GM12892 (cell line): ENCODE measurements around the gene WDR7.
A peak's percentile ranks its signal among the peaks of the same experiment; 100 is the strongest.

Experiments
- DNase-seq: peaks from one replicate; pipeline ENCODE4 v3.0.0; 2011; ENCODE audit not compliant: insufficient read length
- FAIRE-seq: peaks from 2 replicates; lab custom pipeline; 2011; peaks lifted over from hg19 to GRCh38; lab: Jason Lieb, UNC
- POLR2A ChIP-seq: IDR thresholded peaks from 2 replicates; pipeline ENCODE4 v1.6.1; 2011; ENCODE audit warnings: low read depth, low read length, control low read depth
- POLR2AphosphoS5 ChIP-seq: IDR thresholded peaks from 2 replicates; pipeline ENCODE4 v1.6.1; 2011; ENCODE audit warnings: low read depth, low read length, control low read depth
- TAF1 ChIP-seq: IDR thresholded peaks from 2 replicates; pipeline ENCODE4 v1.6.1; 2011; ENCODE audit warnings: low read depth, mild to moderate bottlenecking, control low read depth, low read length, borderline replicate concordance

Gene WDR7

DNA sequence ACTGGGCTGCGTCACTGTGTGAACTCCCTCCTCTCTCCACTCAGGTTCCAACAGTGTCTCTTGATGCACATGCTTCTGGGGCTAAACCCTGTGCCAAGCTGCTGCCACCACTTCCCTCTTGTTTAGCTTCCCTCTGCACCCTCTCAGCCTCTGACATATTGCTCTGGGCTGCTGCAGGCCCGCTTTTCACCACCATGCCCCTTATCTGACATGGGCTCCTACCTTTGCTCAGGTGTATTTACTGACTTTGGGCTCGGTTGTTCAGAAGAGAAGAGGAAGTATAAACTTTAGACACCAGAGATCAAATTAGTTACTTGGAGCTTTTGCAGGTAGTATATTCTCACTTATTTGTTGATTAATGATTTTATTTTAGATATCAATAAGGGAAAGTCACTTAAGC lies 77.6 kb downstream of the WDR7 start:
- DNase-seq (no peak), FAIRE-seq (no peak)
- TF ChIP-seq POLR2AphosphoS5 (no peak), POLR2A (no peak), TAF1 (no peak)

DNA sequence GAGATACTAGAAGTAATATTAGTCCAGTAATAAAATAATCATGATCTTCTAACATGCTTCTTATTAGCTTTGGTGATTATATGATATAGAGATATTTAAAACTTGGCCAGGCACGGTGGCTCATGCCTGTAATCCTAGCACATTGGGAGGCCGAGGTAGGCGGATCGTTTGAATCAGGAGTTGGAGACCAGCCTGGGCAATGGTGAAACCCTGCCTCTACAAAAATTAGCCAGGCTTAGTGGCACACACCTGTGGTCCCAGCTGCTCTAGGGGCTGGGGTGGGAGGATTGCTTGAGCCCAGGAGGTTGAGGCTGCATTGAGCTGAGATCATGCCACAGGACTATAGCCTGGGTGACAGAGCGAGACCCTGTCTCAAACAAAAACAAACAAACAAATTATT lies 87.0 kb downstream of the WDR7 start:
- no peak for DNase-seq
- peak; percentile 38 for FAIRE-seq
- TF ChIP-seq POLR2AphosphoS5 (no peak), POLR2A (no peak), TAF1 (no peak)

DNA sequence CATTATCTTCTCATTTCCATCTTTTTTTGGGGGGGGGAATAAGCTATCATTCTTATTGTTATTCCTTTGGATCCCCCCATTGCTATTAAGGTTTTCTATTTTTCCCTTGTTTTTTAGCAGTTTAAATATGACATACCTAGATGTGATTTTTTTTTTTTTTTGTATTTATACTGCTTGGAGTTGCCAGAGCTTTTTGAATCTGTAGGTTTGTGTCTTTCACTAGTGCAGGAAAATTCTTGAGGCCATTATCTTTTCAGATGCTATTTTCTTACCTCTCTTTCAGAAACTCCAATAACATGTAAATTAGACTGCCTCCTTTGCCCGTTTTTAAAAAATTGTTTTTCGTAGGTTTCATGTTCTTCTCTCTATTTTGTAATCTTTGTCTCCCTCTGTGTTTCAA lies 88.6 kb downstream of the WDR7 start:
- no peak for TF ChIP-seq TAF1
- no peak for TF ChIP-seq POLR2AphosphoS5
- no peak for FAIRE-seq
- DNase-seq, result no peak

DNA sequence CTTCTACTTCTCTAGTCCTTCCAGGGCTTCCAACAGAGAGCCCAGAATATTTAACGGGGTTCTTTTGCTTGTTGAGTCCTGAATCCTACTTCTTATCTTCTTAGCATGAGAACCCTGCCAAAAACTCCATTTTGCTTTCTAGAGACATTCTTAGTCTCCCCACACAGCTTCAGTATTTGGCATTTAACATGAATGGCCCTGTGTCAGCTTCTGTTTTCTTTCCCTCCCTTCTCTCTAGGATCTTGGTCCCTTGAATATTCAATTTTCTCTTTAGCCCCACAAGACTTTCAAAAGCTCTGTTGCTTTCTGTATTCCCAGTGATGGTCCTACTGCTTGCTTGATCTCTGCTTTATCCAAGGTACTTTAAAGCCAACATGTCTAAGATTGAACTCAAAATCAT lies 89.5 kb downstream of the WDR7 start:
- no peak for TF ChIP-seq TAF1
- DNase-seq, result no peak
- FAIRE-seq, result no peak

DNA sequence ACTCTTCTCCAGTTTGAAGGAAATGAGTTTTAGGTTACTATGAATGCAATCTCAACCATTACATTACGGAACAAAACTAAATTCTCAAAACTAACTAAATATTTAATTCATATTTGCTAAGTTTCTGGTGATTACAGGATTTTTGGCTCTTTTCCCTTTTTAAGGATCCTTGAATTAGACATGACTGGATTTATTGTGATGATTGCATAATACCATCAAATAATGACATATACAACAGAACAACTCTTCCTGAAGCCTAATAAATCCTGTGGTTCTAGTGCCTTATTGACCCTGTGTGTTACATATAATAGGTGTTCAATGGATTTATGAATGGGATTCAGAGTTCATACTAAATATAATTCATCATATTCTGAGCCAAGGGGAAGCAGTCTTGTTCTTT lies 90.5 kb downstream of the WDR7 start:
- DNase-seq, result no peak
- TF ChIP-seq POLR2A (no peak), POLR2AphosphoS5 (no peak), TAF1 (no peak)
- no peak for FAIRE-seq

DNA sequence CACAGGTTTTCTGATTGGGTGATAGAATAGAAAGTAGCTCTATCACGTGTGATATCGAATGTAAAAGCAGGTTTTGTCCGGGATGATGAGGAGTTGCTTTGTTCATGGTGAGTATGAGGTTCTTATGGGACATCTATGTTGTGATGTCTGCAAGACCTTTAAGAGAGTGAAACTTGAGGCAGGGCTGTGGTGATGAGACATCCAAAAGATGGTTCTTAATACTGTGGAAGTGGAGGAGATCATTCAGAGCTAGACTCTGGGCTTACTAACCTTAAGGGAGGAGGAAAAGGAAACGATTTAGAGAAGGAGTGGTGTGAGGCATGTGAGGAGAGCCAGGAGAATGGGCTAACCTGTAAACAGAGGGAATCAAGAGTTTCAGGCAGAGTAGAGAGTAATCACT lies 92.0 kb downstream of the WDR7 start:
- no peak for DNase-seq
- FAIRE-seq, result no peak
- TF ChIP-seq POLR2A, result no peak
- TF ChIP-seq POLR2AphosphoS5, result no peak
- no peak for TF ChIP-seq TAF1

DNA sequence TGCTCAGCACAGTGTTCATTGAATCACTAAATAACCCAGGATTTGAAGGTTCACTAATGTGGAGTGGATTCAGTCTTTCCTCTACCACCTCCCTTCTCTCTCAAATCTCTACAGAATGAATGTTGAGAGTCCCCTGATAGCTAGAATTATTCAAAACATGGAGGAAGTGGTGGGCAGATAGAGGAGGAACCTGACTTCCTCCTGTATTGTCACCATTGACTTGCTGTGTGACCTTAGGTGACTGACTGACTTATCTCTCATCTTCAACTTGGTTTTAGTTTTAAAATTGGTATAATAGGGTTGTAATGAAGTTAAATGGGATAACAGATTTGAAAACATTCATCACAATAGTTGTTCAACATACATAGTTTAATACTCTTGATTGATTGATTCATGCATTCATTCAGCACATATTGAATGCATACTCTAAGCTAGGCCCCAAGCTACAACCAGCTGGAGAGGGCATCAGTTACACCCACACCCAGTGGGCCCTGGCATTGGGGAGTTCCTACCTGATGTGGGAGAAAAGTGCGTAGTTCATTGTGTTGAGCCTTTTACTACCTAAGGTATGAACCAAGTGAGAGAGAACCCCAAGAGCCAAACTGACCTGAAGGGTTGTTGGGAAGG lies 96.0 kb downstream of the WDR7 start:
- peak; percentile 93 for FAIRE-seq
- TF ChIP-seq TAF1 (no peak), POLR2AphosphoS5 (no peak), POLR2A (no peak)
- no peak for DNase-seq

DNA sequence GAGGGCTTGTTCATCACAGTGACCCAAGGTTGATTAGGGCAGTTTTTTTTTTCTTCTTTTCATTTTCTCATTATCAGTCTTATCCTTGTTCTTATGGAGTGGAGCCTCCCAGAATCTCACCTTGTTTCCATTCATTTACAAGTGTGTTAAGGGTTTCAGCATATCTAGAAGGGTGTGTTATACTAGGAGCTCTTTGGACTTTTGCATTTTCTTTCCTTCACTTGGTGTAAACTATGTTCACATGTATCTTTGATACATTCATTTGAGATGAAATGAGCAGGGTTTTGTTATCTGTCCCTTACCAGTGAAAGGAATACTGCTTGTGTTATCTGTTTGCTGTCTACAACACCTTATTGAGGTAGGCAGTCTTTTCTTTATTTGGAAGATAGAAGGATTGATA lies 96.7 kb downstream of the WDR7 start:
- DNase-seq (no peak), FAIRE-seq (no peak)
- TF ChIP-seq POLR2A (no peak), POLR2AphosphoS5 (no peak), TAF1 (no peak)

DNA sequence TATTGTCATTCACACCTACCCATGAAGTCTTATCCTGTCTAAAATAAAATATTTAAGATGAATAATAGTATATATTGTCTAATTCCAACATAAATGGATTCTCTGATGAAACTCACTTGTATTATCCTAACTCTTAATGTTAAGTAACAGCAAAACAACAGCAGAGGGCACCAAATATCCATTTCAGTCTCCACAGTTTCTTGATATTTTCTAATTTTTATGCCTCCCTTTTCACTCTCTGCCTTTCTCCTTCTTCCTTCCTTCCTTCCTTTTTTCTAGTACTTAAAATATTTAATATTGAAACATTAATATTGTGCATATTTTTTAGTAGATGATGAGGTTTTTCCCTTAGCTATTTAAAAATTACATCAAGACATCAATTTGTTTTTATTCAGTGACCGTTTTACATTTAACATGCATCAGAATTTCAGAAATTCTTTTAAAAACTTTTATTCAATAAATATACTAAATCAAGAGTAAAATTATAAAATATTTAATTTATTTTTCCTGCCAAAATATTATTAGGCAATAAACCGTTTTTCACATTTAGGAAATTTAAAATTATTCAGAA lies 97.6 kb downstream of the WDR7 start:
- TF ChIP-seq POLR2AphosphoS5 (no peak), TAF1 (no peak), POLR2A (no peak)
- DNase-seq (no peak), FAIRE-seq (no peak)

DNA sequence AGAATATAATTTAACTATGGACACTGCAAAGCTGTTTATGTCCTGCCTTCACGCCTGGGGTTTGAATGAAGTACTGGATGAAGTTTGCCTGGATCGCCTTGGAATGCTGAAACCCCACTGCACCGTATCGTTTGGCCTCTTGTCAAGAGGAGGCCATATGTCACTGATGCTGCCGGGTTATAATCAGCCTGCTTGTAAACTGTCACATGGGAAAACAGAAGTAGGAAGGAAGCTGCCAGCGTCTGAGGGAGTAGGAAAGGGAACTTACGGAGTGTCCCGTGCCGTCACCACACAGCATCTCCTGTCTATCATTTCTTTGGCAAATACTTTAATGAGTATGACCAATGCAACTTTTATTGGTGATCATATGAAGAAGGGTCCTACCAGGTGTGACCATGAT lies 105.8 kb downstream of the WDR7 start:
- TF ChIP-seq POLR2A, result no peak
- TF ChIP-seq POLR2AphosphoS5, result no peak
- TF ChIP-seq TAF1, result no peak
- FAIRE-seq (no peak), DNase-seq (no peak)

DNA sequence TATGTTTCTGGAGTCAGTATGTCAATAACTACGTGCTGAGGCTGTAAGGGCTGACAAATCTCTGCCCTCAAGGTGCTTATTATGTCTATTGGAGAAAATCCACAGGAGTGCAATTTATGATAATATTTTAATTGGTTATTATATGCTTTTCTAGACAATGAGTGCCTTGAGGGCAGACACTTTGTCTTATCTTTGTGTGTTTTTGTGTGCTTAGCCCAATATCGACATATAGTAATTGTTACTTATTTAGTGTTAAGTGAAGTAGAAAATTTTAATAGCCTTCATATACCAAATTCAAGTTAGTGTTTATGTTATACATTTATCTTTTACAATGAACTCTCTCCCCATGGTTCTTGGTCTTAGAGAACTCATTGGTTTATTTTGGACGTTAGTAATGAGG lies 118.9 kb downstream of the WDR7 start:
- TF ChIP-seq POLR2AphosphoS5, result no peak
- FAIRE-seq (no peak), DNase-seq (no peak)

DNA sequence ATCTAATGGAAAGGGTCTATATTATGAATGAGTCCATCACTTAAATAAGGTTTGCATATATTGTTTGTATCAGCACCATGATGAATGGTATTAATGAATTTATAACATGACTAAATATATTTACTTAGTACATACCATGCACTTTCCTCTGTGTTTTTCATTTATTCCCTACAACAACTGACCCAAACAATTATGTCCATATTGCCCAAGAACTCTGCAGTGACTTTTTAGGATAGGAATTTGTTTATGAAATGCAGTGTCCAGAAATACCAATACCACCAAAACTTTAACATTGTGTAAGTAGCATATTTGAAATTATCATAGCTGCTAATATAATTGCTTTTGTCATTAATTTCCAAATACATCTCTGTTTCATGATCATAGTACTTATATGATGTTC lies 119.7 kb downstream of the WDR7 start:
- DNase-seq, result no peak
- FAIRE-seq, result no peak
- no peak for TF ChIP-seq POLR2AphosphoS5
- no peak for TF ChIP-seq POLR2A
- TF ChIP-seq TAF1, result no peak
